Measurements from ENCODE around the gene C4A.
"Not testable (repeated sequence)": the region's sequence is repeated elsewhere in the genome, so short reads cannot be mapped to it uniquely, and the experiment has no call there.

Gene C4A

GRCh38 chr6:31981744-31982143 is at the start of gene C4A:
Gene C4A (plus strand): TSS chr6:31982057. CDS start chr6:31982108, 51 bp downstream.
- not testable (repeated sequence) for H3K9me3 ChIP-seq (ENCODE audit: insufficient read depth, low read length); DNase-seq (ENCODE audit: low read depth, low spot score); H3K27me3 ChIP-seq (ENCODE audit: insufficient read depth, insufficient read length); H3K4me1 ChIP-seq (ENCODE audit: insufficient read depth, insufficient read length); H3K9ac ChIP-seq (ENCODE audit: insufficient read length, low read depth); H3K4me3 ChIP-seq (ENCODE audit: insufficient read length, low read depth)
- H3K36me3 ChIP-seq (ENCODE audit: insufficient read depth, insufficient read length, low read length) = peaks cover 12% of the 10 kb centered on the region

GRCh38 chr6:31932137-31932536 is 49.7 kb upstream of the C4A start:
- H3K36me3 ChIP-seq (ENCODE audit: insufficient read depth, insufficient read length, low read length); H3K9me3 ChIP-seq (ENCODE audit: insufficient read depth, low read length); H3K9ac ChIP-seq (ENCODE audit: insufficient read length, low read depth); H3K4me1 ChIP-seq (ENCODE audit: insufficient read depth, insufficient read length); DNase-seq (ENCODE audit: low read depth, low spot score); H3K4me3 ChIP-seq (ENCODE audit: insufficient read length, low read depth); H3K27me3 ChIP-seq (ENCODE audit: insufficient read depth, insufficient read length): not testable (repeated sequence)

GRCh38 chr6:31933537-31933936 is 48.3 kb upstream of the C4A start:
- TF ChIP-seq YY1 (IDR thresholded peaks at IDR 0.05; ENCODE audit: insufficient read depth, insufficient read length) (no peak), SUZ12 (IDR thresholded peaks at IDR 0.05; ENCODE audit: extremely low read depth, insufficient read depth, insufficient read length) (no peak), ZNF274 (IDR thresholded peaks at IDR 0.05; ENCODE audit: low read depth, low read length) (no peak)
- no peaks in the 10 kb centered on the region for H3K27me3 ChIP-seq (ENCODE audit: insufficient read depth, insufficient read length)
- no peaks in the 10 kb centered on the region for H3K36me3 ChIP-seq (ENCODE audit: insufficient read depth, insufficient read length, low read length)
- no peak for DNase-seq (ENCODE audit: low read depth, low spot score)
- H3K9me3 ChIP-seq (ENCODE audit: insufficient read depth, low read length) = peaks cover 5% of the 10 kb centered on the region; the same call in 1 of the 2 replicates
- no peak overlapping the region for H3K4me3 ChIP-seq (ENCODE audit: insufficient read length, low read depth)
- no peak overlapping the region for H3K9ac ChIP-seq (ENCODE audit: insufficient read length, low read depth)
- no peaks in the 10 kb centered on the region for H3K4me1 ChIP-seq (ENCODE audit: insufficient read depth, insufficient read length)

GRCh38 chr6:31935021-31935420 is 46.8 kb upstream of the C4A start:
- Histone ChIP-seq H3K27me3 (ENCODE audit: insufficient read depth, insufficient read length) (no peaks in the 10 kb centered on the region), H3K4me1 (ENCODE audit: insufficient read depth, insufficient read length) (peaks cover under 1% of the 10 kb centered on the region), H3K9me3 (ENCODE audit: insufficient read depth, low read length) (peaks cover 5% of the 10 kb centered on the region; the same call in 1 of the 2 replicates), H3K36me3 (ENCODE audit: insufficient read depth, insufficient read length, low read length) (no peaks in the 10 kb centered on the region), H3K9ac (ENCODE audit: insufficient read length, low read depth) (no peak overlapping the region), H3K4me3 (ENCODE audit: insufficient read length, low read depth) (no peak overlapping the region)
- DNase-seq (ENCODE audit: low read depth, low spot score) = no peak
- TF ChIP-seq YY1 (IDR thresholded peaks at IDR 0.05; ENCODE audit: insufficient read depth, insufficient read length) = no peak
- no peak for TF ChIP-seq SUZ12 (IDR thresholded peaks at IDR 0.05; ENCODE audit: extremely low read depth, insufficient read depth, insufficient read length)

GRCh38 chr6:31935823-31936222 is 46.0 kb upstream of the C4A start:
- no peak for TF ChIP-seq YY1 (IDR thresholded peaks at IDR 0.05; ENCODE audit: insufficient read depth, insufficient read length)
- TF ChIP-seq ZNF274 (IDR thresholded peaks at IDR 0.05; ENCODE audit: low read depth, low read length) = no peak
- no peak for TF ChIP-seq SUZ12 (IDR thresholded peaks at IDR 0.05; ENCODE audit: extremely low read depth, insufficient read depth, insufficient read length)
- H3K4me3 ChIP-seq (ENCODE audit: insufficient read length, low read depth) = no peak overlapping the region
- H3K27me3 ChIP-seq (ENCODE audit: insufficient read depth, insufficient read length) = no peaks in the 10 kb centered on the region
- DNase-seq (ENCODE audit: low read depth, low spot score) = no peak
- peaks cover 4% of the 10 kb centered on the region for H3K4me1 ChIP-seq (ENCODE audit: insufficient read depth, insufficient read length)
- no peaks in the 10 kb centered on the region for H3K36me3 ChIP-seq (ENCODE audit: insufficient read depth, insufficient read length, low read length)
- peaks cover 5% of the 10 kb centered on the region; the same call in 1 of the 2 replicates for H3K9me3 ChIP-seq (ENCODE audit: insufficient read depth, low read length)
- H3K9ac ChIP-seq (ENCODE audit: insufficient read length, low read depth) = no peak overlapping the region

- peak overlapping the region; percentile 10 for H3K9ac ChIP-seq (ENCODE audit: insufficient read length, low read depth)
- H3K36me3 ChIP-seq (ENCODE audit: insufficient read depth, insufficient read length, low read length) = no peaks in the 10 kb centered on the region
- DNase-seq (ENCODE audit: low read depth, low spot score) = no peak
- H3K4me3 ChIP-seq (ENCODE audit: insufficient read length, low read depth) = no peak overlapping the region
- no peaks in the 10 kb centered on the region for H3K9me3 ChIP-seq (ENCODE audit: insufficient read depth, low read length)
- H3K27me3 ChIP-seq (ENCODE audit: insufficient read depth, insufficient read length) = no peaks in the 10 kb centered on the region
- TF ChIP-seq ZNF274 (IDR thresholded peaks at IDR 0.05; ENCODE audit: low read depth, low read length) (no peak), SUZ12 (IDR thresholded peaks at IDR 0.05; ENCODE audit: extremely low read depth, insufficient read depth, insufficient read length) (no peak), YY1 (IDR thresholded peaks at IDR 0.05; ENCODE audit: insufficient read depth, insufficient read length) (no peak)
- peaks cover 5% of the 10 kb centered on the region for H3K4me1 ChIP-seq (ENCODE audit: insufficient read depth, insufficient read length)
Measured at GRCh38 chr6:31940256-31940664, 41.6 kb upstream of the C4A start.

GRCh38 chr6:31943742-31944141 is 38.1 kb upstream of the C4A start:
- peaks cover 5% of the 10 kb centered on the region for H3K4me1 ChIP-seq (ENCODE audit: insufficient read depth, insufficient read length)

GRCh38 chr6:31945154-31945506 is 36.7 kb upstream of the C4A start:
- no peaks in the 10 kb centered on the region for H3K9me3 ChIP-seq (ENCODE audit: insufficient read depth, low read length)
- H3K27me3 ChIP-seq (ENCODE audit: insufficient read depth, insufficient read length) = no peaks in the 10 kb centered on the region
- peaks cover 4% of the 10 kb centered on the region for H3K4me1 ChIP-seq (ENCODE audit: insufficient read depth, insufficient read length)
- no peak for TF ChIP-seq SUZ12 (IDR thresholded peaks at IDR 0.05; ENCODE audit: extremely low read depth, insufficient read depth, insufficient read length)
- TF ChIP-seq YY1 (IDR thresholded peaks at IDR 0.05; ENCODE audit: insufficient read depth, insufficient read length) = no peak
- TF ChIP-seq ZNF274 (IDR thresholded peaks at IDR 0.05; ENCODE audit: low read depth, low read length) = no peak
- H3K36me3 ChIP-seq (ENCODE audit: insufficient read depth, insufficient read length, low read length) = no peaks in the 10 kb centered on the region
- no peak overlapping the region for H3K9ac ChIP-seq (ENCODE audit: insufficient read length, low read depth)
- no peak for DNase-seq (ENCODE audit: low read depth, low spot score)
- H3K4me3 ChIP-seq (ENCODE audit: insufficient read length, low read depth) = no peak overlapping the region

More at GRCh38 chr6:31943742-31944141, 38.1 kb upstream of the C4A start:
- TF ChIP-seq YY1 (IDR thresholded peaks at IDR 0.05; ENCODE audit: insufficient read depth, insufficient read length) = no peak
- TF ChIP-seq ZNF274 (IDR thresholded peaks at IDR 0.05; ENCODE audit: low read depth, low read length) = no peak
- TF ChIP-seq SUZ12 (IDR thresholded peaks at IDR 0.05; ENCODE audit: extremely low read depth, insufficient read depth, insufficient read length) = no peak
- H3K36me3 ChIP-seq (ENCODE audit: insufficient read depth, insufficient read length, low read length) = no peaks in the 10 kb centered on the region
- no peaks in the 10 kb centered on the region for H3K27me3 ChIP-seq (ENCODE audit: insufficient read depth, insufficient read length)
- H3K9ac ChIP-seq (ENCODE audit: insufficient read length, low read depth) = no peak overlapping the region
- no peak overlapping the region for H3K4me3 ChIP-seq (ENCODE audit: insufficient read length, low read depth)
- no peaks in the 10 kb centered on the region for H3K9me3 ChIP-seq (ENCODE audit: insufficient read depth, low read length)
- DNase-seq (ENCODE audit: low read depth, low spot score) = no peak
